ENCODE measurements around the gene SDK1. TPM values are rescaled to one million over a fixed set of nuclear protein-coding genes. Genes with fewer than 3 reads are reported as not detected.

Gene SDK1
- total RNA-seq, 1 experiment from 2014 or later = 7.1 TPM

DNA sequence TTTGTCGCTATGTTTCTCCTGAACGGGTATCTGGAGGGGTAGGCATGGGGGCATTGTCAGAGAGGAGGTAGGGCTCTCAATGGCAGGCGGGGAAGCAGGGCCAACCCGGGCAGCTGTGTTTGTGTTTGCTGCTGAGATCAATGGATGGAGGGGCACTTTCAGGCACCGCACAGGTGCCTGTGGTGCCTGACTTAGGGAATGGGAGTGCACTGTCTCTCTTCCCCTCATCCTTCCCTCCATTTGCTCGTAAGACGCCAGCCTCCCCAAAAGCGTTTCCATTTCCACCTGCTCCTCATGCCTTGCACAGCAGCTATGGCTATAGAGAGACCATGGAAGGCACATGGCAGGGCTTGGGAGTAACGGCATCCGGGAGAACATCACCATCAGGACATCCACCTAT is 765.2 kb downstream of the SDK1 start:
- CTCF ChIA-PET = no interaction called here
- intact Hi-C loops (cut with micrococcal nuclease; ENCODE audit: unreplicated experiment) = no loop called here

DNA sequence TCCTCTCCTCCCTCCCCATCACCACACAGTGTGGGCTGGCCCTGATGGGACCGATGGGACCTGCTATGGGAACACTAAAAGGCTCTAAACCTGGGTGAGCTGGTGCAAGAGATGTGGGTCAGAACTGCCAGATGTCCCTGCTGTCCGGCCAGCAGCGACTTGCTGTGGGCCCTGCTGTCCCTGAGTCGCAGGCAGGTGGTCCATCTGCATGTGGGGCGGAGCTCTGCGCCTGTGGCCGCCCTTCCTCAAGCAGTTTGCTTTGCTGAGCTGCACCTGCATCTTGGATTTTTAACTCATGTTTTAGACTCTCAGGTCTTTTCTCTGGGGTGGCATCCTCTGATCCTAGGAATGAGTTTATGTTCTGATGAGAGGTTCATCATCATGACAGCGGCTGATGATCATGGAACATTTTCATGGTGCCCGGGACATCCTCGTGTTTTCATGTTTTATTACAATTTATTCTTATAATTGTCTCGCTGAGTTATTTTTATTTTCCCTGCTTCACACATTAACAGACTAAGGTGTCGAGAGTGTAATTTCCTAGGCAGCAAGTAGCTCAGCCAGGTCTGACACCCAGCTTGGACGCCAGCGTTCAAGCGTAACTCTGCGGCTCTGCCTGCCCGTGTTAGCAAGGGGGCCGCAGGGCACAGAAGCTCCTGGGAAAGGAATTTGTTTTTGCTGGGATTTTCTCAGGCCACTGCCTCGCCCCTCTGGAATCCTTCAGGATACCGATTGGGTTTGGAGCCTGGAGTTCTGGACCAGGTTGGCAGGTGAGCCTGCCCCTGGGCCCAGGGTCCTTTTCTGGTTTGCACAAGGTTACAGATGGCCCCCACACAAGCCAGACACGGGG is 765.8 kb downstream of the SDK1 start:
- no peak overlapping the region for H3K4me3 ChIP-seq (ENCODE audit: low read depth, low read length)
- H3K27me3 ChIP-seq (replicated peaks; ENCODE audit: control insufficient read depth, insufficient read depth, low read length) = no peaks in the 10 kb centered on the region
- Mint-ChIP-seq H3K4me1 (ENCODE audit: low read depth, unreplicated experiment) (no peaks in the 10 kb centered on the region), H3K36me3 (ENCODE audit: insufficient read depth, unreplicated experiment) (no peaks in the 10 kb centered on the region), H3K27ac (ENCODE audit: unreplicated experiment) (no peak overlapping the region), H3K27me3 (ENCODE audit: insufficient read depth, unreplicated experiment) (peaks cover 2% of the 10 kb centered on the region), H3K4me3 (ENCODE audit: unreplicated experiment) (no peak overlapping the region), H3K9me3 (ENCODE audit: unreplicated experiment) (no peaks in the 10 kb centered on the region)
- no TSS peak for BruUV-seq (replicated peaks)
- ChIA-PET POLR2A (no interaction called here), CTCF (no interaction called here)
- intact Hi-C loops (cut with micrococcal nuclease; ENCODE audit: unreplicated experiment) = no loop called here
- TF ChIP-seq, protein P1, sequence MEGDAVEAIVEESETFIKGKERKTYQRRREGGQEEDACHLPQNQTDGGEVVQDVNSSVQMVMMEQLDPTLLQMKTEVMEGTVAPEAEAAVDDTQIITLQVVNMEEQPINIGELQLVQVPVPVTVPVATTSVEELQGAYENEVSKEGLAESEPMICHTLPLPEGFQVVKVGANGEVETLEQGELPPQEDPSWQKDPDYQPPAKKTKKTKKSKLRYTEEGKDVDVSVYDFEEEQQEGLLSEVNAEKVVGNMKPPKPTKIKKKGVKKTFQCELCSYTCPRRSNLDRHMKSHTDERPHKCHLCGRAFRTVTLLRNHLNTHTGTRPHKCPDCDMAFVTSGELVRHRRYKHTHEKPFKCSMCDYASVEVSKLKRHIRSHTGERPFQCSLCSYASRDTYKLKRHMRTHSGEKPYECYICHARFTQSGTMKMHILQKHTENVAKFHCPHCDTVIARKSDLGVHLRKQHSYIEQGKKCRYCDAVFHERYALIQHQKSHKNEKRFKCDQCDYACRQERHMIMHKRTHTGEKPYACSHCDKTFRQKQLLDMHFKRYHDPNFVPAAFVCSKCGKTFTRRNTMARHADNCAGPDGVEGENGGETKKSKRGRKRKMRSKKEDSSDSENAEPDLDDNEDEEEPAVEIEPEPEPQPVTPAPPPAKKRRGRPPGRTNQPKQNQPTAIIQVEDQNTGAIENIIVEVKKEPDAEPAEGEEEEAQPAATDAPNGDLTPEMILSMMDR (IDR thresholded peaks at IDR 0.05; ENCODE audit: insufficient read depth in 1 of 2, low read depth in 1 of 2, low read length in 1 of 2, severe bottlenecking in 1 of 2, unreplicated experiment in 1 of 2) = no peak
- no peaks in the 10 kb centered on the region for H3K4me1 ChIP-seq
- H3K9me3 ChIP-seq = no peaks in the 10 kb centered on the region
- H3K36me3 ChIP-seq (ENCODE audit: control insufficient read depth, insufficient read depth, low read length) = no peaks in the 10 kb centered on the region
- DNase-seq = no peak

More for the DNA sequence above, 765.2 kb downstream of the SDK1 start:
- no peak overlapping the region for H3K4me3 ChIP-seq (ENCODE audit: low read depth, low read length)
- H3K36me3 ChIP-seq (ENCODE audit: control insufficient read depth, insufficient read depth, low read length) = no peaks in the 10 kb centered on the region
- no peak overlapping the region for H3K4me3 Mint-ChIP-seq (ENCODE audit: unreplicated experiment)
- H3K9me3 ChIP-seq = no peaks in the 10 kb centered on the region
- BruUV-seq (replicated peaks) = no TSS peak
- no peaks in the 10 kb centered on the region for H3K27me3 ChIP-seq (replicated peaks; ENCODE audit: control insufficient read depth, insufficient read depth, low read length)
- TF ChIP-seq, protein P1 (IDR thresholded peaks at IDR 0.05; ENCODE audit: insufficient read depth in 1 of 2, low read depth in 1 of 2, low read length in 1 of 2, severe bottlenecking in 1 of 2, unreplicated experiment in 1 of 2) = no peak
- no peaks in the 10 kb centered on the region for H3K36me3 Mint-ChIP-seq (ENCODE audit: insufficient read depth, unreplicated experiment)
- H3K9me3 Mint-ChIP-seq (ENCODE audit: unreplicated experiment) = no peaks in the 10 kb centered on the region
- H3K4me1 ChIP-seq = no peaks in the 10 kb centered on the region
- H3K27me3 Mint-ChIP-seq (ENCODE audit: insufficient read depth, unreplicated experiment) = peaks cover 2% of the 10 kb centered on the region
- POLR2A ChIA-PET = no interaction called here
- no peaks in the 10 kb centered on the region for H3K4me1 Mint-ChIP-seq (ENCODE audit: low read depth, unreplicated experiment)
- DNase-seq = no peak
- H3K27ac Mint-ChIP-seq (ENCODE audit: unreplicated experiment) = no peak overlapping the region

DNA sequence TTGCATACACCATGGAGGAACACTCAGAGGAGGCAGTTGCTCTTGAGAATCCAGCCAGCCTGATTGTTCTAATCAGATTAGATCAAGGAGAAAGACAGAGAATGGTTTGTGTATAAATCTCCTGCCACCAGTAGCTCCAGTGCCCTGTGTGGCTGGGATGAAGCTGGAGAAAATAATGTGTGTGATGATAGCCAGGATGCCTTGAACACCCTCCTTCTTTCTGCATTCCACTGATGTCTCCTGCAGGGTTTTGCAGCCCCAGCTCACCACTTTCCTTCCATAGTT is 766.4 kb downstream of the SDK1 start:
- H3K9me3 Mint-ChIP-seq (ENCODE audit: unreplicated experiment) = no peaks in the 10 kb centered on the region
- Histone ChIP-seq H3K36me3 (ENCODE audit: control insufficient read depth, insufficient read depth, low read length) (no peaks in the 10 kb centered on the region), H3K4me1 (no peaks in the 10 kb centered on the region), H3K27me3 (replicated peaks; ENCODE audit: control insufficient read depth, insufficient read depth, low read length) (no peaks in the 10 kb centered on the region), H3K4me3 (ENCODE audit: low read depth, low read length) (no peak overlapping the region), H3K9me3 (no peaks in the 10 kb centered on the region)
- no peaks in the 10 kb centered on the region for H3K36me3 Mint-ChIP-seq (ENCODE audit: insufficient read depth, unreplicated experiment)
- no peak overlapping the region for H3K4me3 Mint-ChIP-seq (ENCODE audit: unreplicated experiment)
- DNase-seq = no peak
- peaks cover 2% of the 10 kb centered on the region for H3K27me3 Mint-ChIP-seq (ENCODE audit: insufficient read depth, unreplicated experiment)
- CTCF ChIA-PET = no interaction called here
- no TSS peak for BruUV-seq (replicated peaks)
- POLR2A ChIA-PET = no interaction called here
- H3K4me1 Mint-ChIP-seq (ENCODE audit: low read depth, unreplicated experiment) = no peaks in the 10 kb centered on the region
- no peak overlapping the region for H3K27ac Mint-ChIP-seq (ENCODE audit: unreplicated experiment)
- TF ChIP-seq, protein P1 (IDR thresholded peaks at IDR 0.05; ENCODE audit: insufficient read depth in 1 of 2, low read depth in 1 of 2, low read length in 1 of 2, severe bottlenecking in 1 of 2, unreplicated experiment in 1 of 2) = no peak
- intact Hi-C loops (cut with micrococcal nuclease; ENCODE audit: unreplicated experiment) = no loop called here

Data from Caco-2 (cell line).